PC-9 (cell line): ENCODE data around the gene CPS1. TPM values are rescaled to one million over a fixed set of nuclear protein-coding genes. Genes with fewer than 3 reads are reported as not detected.

Experiments used
- BruUV-seq: library from RNA; stranded (reverse); fragments of 400-500 nt; replicated peaks from 2 replicates; lab custom pipeline; 2021; lab: Mats Ljungman, UMichigan
- CTCF ChIA-PET: fragments of 300-600 bp; sonication (Branson Sonifier 250); formaldehyde crosslinking; loops from one replicate; lab custom pipeline; 2022; ENCODE audit warnings: antibody characterized with exemption; lab: Charles Lee
- POLR2A ChIA-PET: fragments of 300-600 bp; sonication (Branson Sonifier 250); formaldehyde crosslinking; loops from one replicate; lab custom pipeline; 2022; ENCODE audit warnings: antibody characterized with exemption; ENCODE audit not compliant: unreplicated experiment; lab: Charles Lee
- DNase-seq, 2 experiments: peaks; one replicate each; pipeline versions ENCODE4 v3.0.0 to v3.0.0-alpha.2; 2015 to 2022; ENCODE audit warnings: mixed read lengths in 1 of 2
- H2AFZ ChIP-seq: fragments of 200-600 bp; sonication (generic); 2 replicates; pipeline ENCODE4 v1.8.1; 2017; ENCODE audit warnings: antibody characterized with exemption
- H3F3A ChIP-seq: fragments of 200-600 bp; sonication (generic); 2 replicates; pipeline ENCODE4 v1.8.1; 2017; ENCODE audit warnings: antibody characterized with exemption, mild to moderate bottlenecking, low read depth; ENCODE audit not compliant: insufficient read depth
- H3K27ac ChIP-seq: fragments of 200-600 bp; sonication (generic); 2 replicates; pipeline ENCODE4 v1.6.1; 2016; ENCODE audit warnings: mixed run types
- H3K27me3 ChIP-seq: fragments of 200-600 bp; sonication (generic); 2 replicates; pipeline ENCODE4 v1.6.1; 2016; ENCODE audit warnings: low read depth, mixed run types; ENCODE audit not compliant: insufficient read depth
- H3K36me3 ChIP-seq: fragments of 200-600 bp; sonication (generic); 2 replicates; pipeline ENCODE4 v1.6.1; 2016; ENCODE audit warnings: low read depth, mixed run types
- H3K4me1 ChIP-seq: fragments of 200-600 bp; sonication (generic); replicated peaks from 2 replicates; pipeline ENCODE4 v1.6.1; 2016; ENCODE audit warnings: mixed run types; ENCODE audit not compliant: insufficient read depth
- H3K4me2 ChIP-seq: fragments of 200-600 bp; sonication (generic); 2 replicates; pipeline ENCODE4 v1.6.1; 2017; ENCODE audit warnings: mixed run types
- H3K4me3 ChIP-seq: fragments of 200-600 bp; sonication (generic); 2 replicates; pipeline ENCODE4 v1.6.1; 2016; ENCODE audit warnings: mixed run types
- H3K79me2 ChIP-seq: fragments of 200-600 bp; sonication (generic); 2 replicates; pipeline ENCODE4 v1.6.1; 2017; ENCODE audit warnings: low read depth, mixed run types
- H3K9me2 ChIP-seq: fragments of 200-600 bp; sonication (generic); 2 replicates; pipeline ENCODE4 v1.8.1; 2017; ENCODE audit warnings: mild to moderate bottlenecking; ENCODE audit not compliant: insufficient read depth
- H3K9me3 ChIP-seq: fragments of 200-600 bp; sonication (generic); 2 replicates; pipeline ENCODE4 v1.8.1; 2016; ENCODE audit warnings: low read depth; ENCODE audit not compliant: insufficient read depth
- H4K20me1 ChIP-seq: fragments of 200-600 bp; sonication (generic); 2 replicates; pipeline ENCODE4 v1.8.1; 2017; ENCODE audit not compliant: insufficient read depth
- CTCF ChIP-seq: fragments of 200-600 bp; sonication (generic); conservative IDR thresholded peaks from 2 replicates; pipeline ENCODE4 v1.6.1; 2017; ENCODE audit warnings: mixed run types, antibody characterized with exemption, mild to moderate bottlenecking, moderate library complexity
- EZH2 ChIP-seq: fragments of 200-600 bp; sonication (generic); IDR thresholded peaks from 2 replicates; pipeline ENCODE4 v1.8.0; 2017; ENCODE audit warnings: antibody characterized with exemption, low read depth
- intact Hi-C: fragments of 100-400 bp; cut with micrococcal nuclease; formaldehyde crosslinking; loops from one replicate; pipeline ENCODE4 v1.10.0; 2022; ENCODE audit not compliant: unreplicated experiment
- total RNA-seq: library from RNA; stranded (reverse); gene quantifications from 2 replicates; pipeline ENCODE4 v1.2.3, GENCODE V29; 2021

The CPS1 gene
- total RNA-seq, 1 experiment from 2014 or later: 27.5 TPM

- no peaks in the 10 kb centered on the region for H3F3A ChIP-seq
- H3K9me2 ChIP-seq: no peaks in the 10 kb centered on the region
- TF ChIP-seq EZH2: no peak
- no peak for TF ChIP-seq CTCF
- no peaks in the 10 kb centered on the region for H3K36me3 ChIP-seq
- no TSS peak for BruUV-seq
- H3K27me3 ChIP-seq: no peaks in the 10 kb centered on the region
- H3K79me2 ChIP-seq: no peaks in the 10 kb centered on the region
- intact Hi-C loops: no loop called here
- H4K20me1 ChIP-seq: no peaks in the 10 kb centered on the region
- DNase-seq: no peak
- no peak overlapping the region for H3K27ac ChIP-seq
- H3K9me3 ChIP-seq: no peaks in the 10 kb centered on the region
- no peaks in the 10 kb centered on the region for H3K4me1 ChIP-seq
- H2AFZ ChIP-seq: no peak overlapping the region
- no peak overlapping the region for H3K4me2 ChIP-seq
- no peak overlapping the region for H3K4me3 ChIP-seq
- POLR2A ChIA-PET: no interaction called here
- CTCF ChIA-PET: no interaction called here
Measured at GRCh38 chr2:210626849-210627248, 70.5 kb downstream of the CPS1 start.

GRCh38 chr2:210630873-210631560, 74.6 kb downstream of the CPS1 start:
- Histone ChIP-seq H4K20me1 (no peaks in the 10 kb centered on the region), H3K4me1 (no peaks in the 10 kb centered on the region), H3K9me2 (no peaks in the 10 kb centered on the region), H3K27me3 (no peaks in the 10 kb centered on the region), H3K4me2 (no peak overlapping the region), H3K9me3 (no peaks in the 10 kb centered on the region), H2AFZ (no peak overlapping the region), H3K4me3 (no peak overlapping the region), H3F3A (no peaks in the 10 kb centered on the region), H3K79me2 (no peaks in the 10 kb centered on the region), H3K27ac (no peak overlapping the region), H3K36me3 (no peaks in the 10 kb centered on the region)
- intact Hi-C loops: no loop called here
- POLR2A ChIA-PET: no interaction called here
- CTCF ChIA-PET: interaction anchor here (0.6 kb wide), 1 partner anchor 12 kb away, joined by 8 read pairs; no protein-coding TSS in a partner anchor
- no peak for DNase-seq
- BruUV-seq: no TSS peak
- TF ChIP-seq CTCF (no peak), EZH2 (no peak)

GRCh38 chr2:210633699-210634098, 77.3 kb downstream of the CPS1 start:
- no peak for TF ChIP-seq EZH2
- no peak for TF ChIP-seq CTCF
- no peaks in the 10 kb centered on the region for H3K9me3 ChIP-seq
- no peak overlapping the region for H3K4me2 ChIP-seq
- CTCF ChIA-PET: no interaction called here
- no peak overlapping the region for H3K27ac ChIP-seq
- no peaks in the 10 kb centered on the region for H3K9me2 ChIP-seq
- H3K4me3 ChIP-seq: no peak overlapping the region
- no peaks in the 10 kb centered on the region for H3F3A ChIP-seq
- H4K20me1 ChIP-seq: no peaks in the 10 kb centered on the region
- POLR2A ChIA-PET: no interaction called here
- no peaks in the 10 kb centered on the region for H3K36me3 ChIP-seq
- H3K79me2 ChIP-seq: no peaks in the 10 kb centered on the region
- H2AFZ ChIP-seq: no peak overlapping the region
- DNase-seq: no peak
- no peaks in the 10 kb centered on the region for H3K4me1 ChIP-seq
- no TSS peak for BruUV-seq
- intact Hi-C loops: no loop called here
- no peaks in the 10 kb centered on the region for H3K27me3 ChIP-seq
